Cardiac septum (tissue), 1 donor: ENCODE measurements around the gene RUVBL2. TPM values are rescaled to one million over a fixed set of nuclear protein-coding genes. Genes with fewer than 3 reads are reported as not detected.

ENCODE experiments used
- DNase-seq: peaks from one replicate; pipeline ENCODE4 v3.0.0-alpha.2; 2020; ENCODE audit warnings: low spot score
- intact Hi-C: fragments of 100-400 bp; cut with DNase I; formaldehyde crosslinking; loops from one replicate; pipeline ENCODE4 v1.14.0; 2022
- total RNA-seq: library from RNA; stranded (reverse); fragmentation: NEBNext Ultra II Directional; extraction: Animal tissue kit (Norgen Biotek cat#: 25700); gene quantifications from one replicate; pipeline ENCODE4 v1.2.1, GENCODE V29; 2021
- donor health status: DM: no; HTN: no; CAD: no.

The RUVBL2 gene
- total RNA-seq, 1 donor from 2014 or later = 39.2 TPM

GRCh38 chr19:48975947-48976847, 17.5 kb upstream of the RUVBL2 start:
- DNase-seq = no peak
- intact Hi-C loops = no loop called here

GRCh38 chr19:48977061-48977460, 16.6 kb upstream of the RUVBL2 start:
- intact Hi-C loops = no loop called here

GRCh38 chr19:48982280-48982679, 11.4 kb upstream of the RUVBL2 start:
- intact Hi-C loops = no loop called here
- DNase-seq = no peak

More at GRCh38 chr19:48977061-48977460, 16.6 kb upstream of the RUVBL2 start:
- DNase-seq = no peak

GRCh38 chr19:48985711-48986110, 8.0 kb upstream of the RUVBL2 start:
- no peak for DNase-seq
- intact Hi-C loops = no loop called here

GRCh38 chr19:48986211-48986610, 7.5 kb upstream of the RUVBL2 start:
- no peak for DNase-seq
- intact Hi-C loops = no loop called here

- intact Hi-C loops = no loop called here
- no peak for DNase-seq
Measured at GRCh38 chr19:48987323-48987722, 6.4 kb upstream of the RUVBL2 start.

DNA sequence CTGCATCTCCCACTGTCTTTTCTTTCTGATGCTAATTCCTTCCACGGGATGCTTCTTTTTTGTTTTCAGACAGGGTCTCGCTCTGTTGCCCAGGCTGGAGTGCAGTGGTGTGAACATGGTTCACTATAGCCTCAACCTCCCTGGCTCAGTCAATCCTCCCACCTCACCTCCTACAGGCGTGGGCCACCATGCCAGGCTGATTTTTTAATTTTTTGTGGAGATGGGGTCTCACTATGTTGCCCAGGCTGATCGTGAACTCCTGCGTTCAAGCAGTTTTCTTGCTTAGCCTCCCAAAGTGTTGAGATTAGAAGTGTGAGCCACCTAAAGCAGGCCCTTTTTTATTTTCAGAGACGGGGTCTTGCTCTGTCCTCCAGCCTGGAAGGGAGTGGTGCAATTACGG, 5.4 kb upstream of the RUVBL2 start:
- no peak for DNase-seq
- intact Hi-C loops = no loop called here

DNA sequence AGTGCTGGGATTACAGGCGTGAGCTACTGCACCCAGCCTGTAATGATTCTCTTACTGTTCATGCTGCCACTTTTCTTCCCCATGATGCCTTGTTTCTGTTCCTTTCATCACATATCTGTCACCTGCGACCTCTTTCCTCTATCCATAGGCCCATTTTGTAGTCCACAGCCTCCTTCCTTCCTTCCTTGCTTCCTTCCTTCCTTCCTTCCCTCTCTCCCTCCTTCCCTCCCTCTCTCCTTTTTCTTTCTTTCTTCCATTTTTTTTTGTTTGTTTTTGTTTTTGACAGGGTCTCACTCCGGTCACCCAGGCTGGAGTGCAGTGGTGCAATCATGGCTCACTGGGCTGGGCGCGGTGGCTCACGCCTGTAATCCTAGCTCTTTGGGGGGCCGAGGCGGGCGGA, 4.8 kb upstream of the RUVBL2 start:
- DNase-seq = no peak
- intact Hi-C loops = no loop called here

DNA sequence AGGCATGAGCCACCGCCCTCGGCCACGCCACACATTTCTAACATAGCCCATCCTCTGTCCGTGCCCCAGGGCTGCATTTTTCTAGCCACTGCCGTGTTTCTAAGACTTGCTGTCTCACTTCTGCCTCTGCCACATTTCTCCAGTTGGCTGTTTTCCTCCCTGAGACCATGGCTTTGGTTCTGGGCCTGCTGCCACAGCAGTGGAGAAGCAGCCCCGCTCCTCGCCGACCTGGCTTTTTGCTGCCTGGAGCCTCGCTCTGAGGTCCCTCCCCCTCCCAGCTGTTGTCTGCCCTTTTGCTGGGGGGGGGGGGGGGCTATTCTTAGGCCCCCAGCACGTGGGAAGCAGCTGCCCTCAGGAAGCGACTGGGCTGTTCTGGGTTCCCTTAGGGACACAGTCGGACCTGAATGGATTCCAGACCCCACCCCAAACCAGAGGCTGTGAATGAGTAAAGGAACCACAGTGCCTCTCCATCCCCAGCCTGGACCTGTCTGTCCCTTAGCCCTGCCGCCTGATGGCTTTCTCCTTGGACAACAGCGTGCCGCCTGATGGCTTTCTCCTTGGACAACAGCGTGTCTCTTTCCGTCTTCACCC, 3.9 kb upstream of the RUVBL2 start:
- intact Hi-C loops = loop anchor here (5.0 to 10.0 kb wide), 2 partner anchors 158 to 215 kb away; no protein-coding TSS in a partner anchor
- DNase-seq = no peak

- intact Hi-C loops = loop anchor here (5.0 to 10.0 kb wide), 2 partner anchors 157 to 214 kb away; no protein-coding TSS in a partner anchor
- no peak for DNase-seq
Measured at GRCh38 chr19:48990400-48990799, 3.3 kb upstream of the RUVBL2 start.

DNA sequence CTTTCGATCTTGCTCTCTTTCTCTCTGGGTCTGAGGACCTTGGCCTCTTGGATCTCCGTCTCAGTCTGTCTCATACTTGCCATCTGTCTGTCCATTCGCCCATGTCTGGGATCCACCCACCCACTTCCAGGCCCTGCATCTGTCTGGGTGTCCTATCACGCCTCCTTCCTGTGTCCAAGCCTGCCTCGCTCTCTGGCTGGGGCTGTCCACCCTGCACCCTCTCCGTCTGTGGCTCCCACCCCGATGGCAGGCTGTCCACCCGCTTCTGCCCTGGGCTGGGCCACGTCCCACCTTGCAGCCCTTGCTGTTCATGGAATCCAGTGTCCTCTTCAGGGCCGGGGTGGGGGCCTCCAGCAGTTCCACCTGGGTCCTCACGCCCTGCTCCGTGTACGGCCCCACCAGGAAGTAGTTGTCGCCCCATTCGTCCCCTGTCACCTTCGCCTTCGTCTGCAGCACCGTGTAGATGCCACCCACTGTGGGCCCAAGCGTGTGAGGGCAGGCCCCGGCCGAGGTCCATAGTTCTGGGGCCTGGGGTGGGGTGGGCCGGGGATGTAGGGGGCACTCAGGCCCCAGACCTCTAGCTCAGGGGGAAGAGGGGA, 2.6 kb upstream of the RUVBL2 start:
- intact Hi-C loops = loop anchor here (5.0 to 10.0 kb wide), 2 partner anchors 156 to 214 kb away; no protein-coding TSS in a partner anchor
- DNase-seq = no peak

GRCh38 chr19:48991873-48992580, 1.7 kb upstream of the RUVBL2 start:
- DNase-seq = peak; percentile 85
- intact Hi-C loops = loop anchor here (5.0 to 10.0 kb wide), 2 partner anchors 155 to 213 kb away; no protein-coding TSS in a partner anchor

GRCh38 chr19:48992581-48993174, 1.0 kb upstream of the RUVBL2 start:
- DNase-seq = no peak

GRCh38 chr19:48994035-48994386, 324 bp downstream of the RUVBL2 start:
- intact Hi-C loops = loop anchor here (5.0 to 10.0 kb wide), 2 partner anchors 153 to 211 kb away; no protein-coding TSS in a partner anchor
- DNase-seq = no peak

More at GRCh38 chr19:48992581-48993174, 1.0 kb upstream of the RUVBL2 start:
- intact Hi-C loops = loop anchor here (5.0 to 10.0 kb wide), 2 partner anchors 155 to 212 kb away; no protein-coding TSS in a partner anchor

- intact Hi-C loops = loop anchor here (10.0 kb wide), 1 partner anchor 207 kb away; no protein-coding TSS in a partner anchor
- DNase-seq = no peak
Measured at GRCh38 chr19:48997972-48998371, 4.3 kb downstream of the RUVBL2 start.

- intact Hi-C loops = loop anchor here (10.0 kb wide), 1 partner anchor 205 kb away; no protein-coding TSS in a partner anchor
- DNase-seq = no peak
Measured at GRCh38 chr19:48999481-49000325, 6.0 kb downstream of the RUVBL2 start.

GRCh38 chr19:49004133-49004532, 10.4 kb downstream of the RUVBL2 start:
- no peak for DNase-seq
- intact Hi-C loops = no loop called here

DNA sequence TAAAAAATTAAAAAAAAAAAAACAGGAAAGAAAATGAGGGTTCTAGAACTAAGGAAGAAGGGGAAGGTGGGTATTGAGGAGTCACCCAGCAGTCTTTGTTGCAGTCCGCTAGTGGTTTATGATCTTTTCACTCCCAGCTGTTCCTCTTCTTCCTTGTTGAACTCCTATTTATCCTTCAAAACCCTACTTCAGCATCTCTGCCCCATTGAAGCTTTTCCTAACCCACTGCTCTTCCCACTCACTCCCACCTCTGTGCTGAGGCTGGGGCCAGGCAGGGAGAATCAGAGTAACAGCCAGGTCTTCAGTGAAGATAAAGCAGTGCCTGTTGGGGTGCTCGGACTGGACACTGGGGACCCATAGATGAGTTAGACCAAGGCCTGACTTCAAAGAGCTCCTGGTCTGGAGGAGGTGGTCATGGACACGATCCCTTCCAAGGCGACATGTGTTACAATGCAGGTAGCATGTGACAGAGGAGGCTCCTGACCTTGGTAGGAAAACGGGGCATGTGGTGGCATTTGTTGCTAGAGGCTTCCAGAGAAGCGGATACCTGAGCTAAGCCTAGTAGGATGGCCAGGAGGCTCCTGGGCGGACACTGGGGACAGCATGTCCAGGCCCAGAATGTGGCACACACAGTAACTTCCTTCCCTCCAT, 11.4 kb downstream of the RUVBL2 start:
- intact Hi-C loops = no loop called here
- DNase-seq = no peak
